ENCODE results near the gene ADAM12. TPM values are rescaled to one million over a fixed set of nuclear protein-coding genes. Genes with fewer than 3 reads are reported as not detected.

Gene ADAM12
- total RNA-seq, 1 experiment from 2014 or later: not detected

- intact Hi-C loops (cut with micrococcal nuclease): no loop called here
- TF ChIP-seq CBX3 (IDR thresholded peaks at IDR 0.05; ENCODE audit: low read depth): no peak
- TF ChIP-seq POLR2AphosphoS5 (IDR thresholded peaks at IDR 0.05; ENCODE audit: low read depth, low read length): no peak
- no peak for TF ChIP-seq ZFX (IDR thresholded peaks at IDR 0.05)
- no peak for TF ChIP-seq ZNF274 (IDR thresholded peaks at IDR 0.05; ENCODE audit: low read depth, low read length)
- TF ChIP-seq YY1 (IDR thresholded peaks at IDR 0.05; ENCODE audit: extremely low read depth, insufficient replicate concordance, low read depth, low read length): no peak
- no peaks in the 10 kb centered on the region for H3K4me1 ChIP-seq (ENCODE audit: control insufficient read depth in 1 of 2, insufficient read depth in 2 of 2, low read length in 2 of 2)
- H3K4me2 ChIP-seq (ENCODE audit: low read length): no peak overlapping the region
- ATAC-seq (no peak), DNase-seq (ENCODE audit: low read depth, low spot score) (no peak)
- ChIA-PET RAD21 (ENCODE audit: low non-redundant PET in 1 of 2, low total read pairs in 2 of 2, uncharacterized antibody in 2 of 2, unreplicated experiment in 2 of 2) (no interaction called here), CTCF (no interaction called here), POLR2A (no interaction called here)
- no peak overlapping the region for H3K27ac ChIP-seq (ENCODE audit: low read depth, low read length)
- H2AFZ ChIP-seq (ENCODE audit: low read depth, low read length, poor library complexity, severe bottlenecking): no peak overlapping the region
- H3K79me2 ChIP-seq (ENCODE audit: insufficient read depth, low read length): no peaks in the 10 kb centered on the region
- H3K4me3 ChIP-seq (replicated peaks in 1 of 2; ENCODE audit: low read depth in 1 of 2, low read length in 2 of 2): no peak overlapping the region
- H4K20me1 ChIP-seq (ENCODE audit: insufficient read depth): no peaks in the 10 kb centered on the region
- no peaks in the 10 kb centered on the region for H3K9me3 ChIP-seq (ENCODE audit: control insufficient read depth in 1 of 2, insufficient read depth in 1 of 2, low read depth in 1 of 2, low read length in 2 of 2)
- peaks cover 5% of the 10 kb centered on the region; the same call in 1 of the 2 replicates for H3K27me3 ChIP-seq (ENCODE audit: insufficient read depth, low read length)
- H3K9me2 ChIP-seq (ENCODE audit: insufficient read depth): no peaks in the 10 kb centered on the region
- no peaks in the 10 kb centered on the region for H3K36me3 ChIP-seq (ENCODE audit: control insufficient read depth in 1 of 2, insufficient read depth in 2 of 2, low read length in 2 of 2)
- no peak overlapping the region for H3K9ac ChIP-seq (ENCODE audit: low read length)
- no TSS peak for BruUV-seq (replicated peaks)
Observed at GRCh38 chr10:125991392-125991791, 396.9 kb downstream of the ADAM12 start.

DNA sequence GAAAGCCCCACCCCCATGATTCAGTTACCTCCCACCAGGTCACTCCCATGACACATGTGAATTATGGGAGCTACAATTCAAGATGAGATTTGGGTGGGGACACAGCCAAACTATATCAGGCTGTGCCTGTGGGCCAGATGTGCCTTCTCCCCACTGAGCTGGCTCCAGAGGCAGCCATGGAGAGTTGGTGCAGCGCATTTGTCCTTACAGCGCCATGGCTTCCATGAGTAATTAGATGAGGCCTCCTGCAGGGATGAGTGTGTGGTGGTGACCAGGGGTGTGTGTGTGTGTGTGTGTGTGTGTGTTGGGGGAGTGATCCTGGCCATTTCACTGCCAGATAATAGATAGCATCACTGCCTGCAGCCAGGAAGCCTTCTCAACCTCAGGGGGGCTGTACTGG is 397.3 kb downstream of the ADAM12 start:
- TF ChIP-seq SRF (IDR thresholded peaks at IDR 0.05; ENCODE audit: low read depth) (no peak), CBX3 (IDR thresholded peaks at IDR 0.05; ENCODE audit: low read depth) (no peak), ZNF274 (IDR thresholded peaks at IDR 0.05; ENCODE audit: low read depth, low read length) (no peak), EGR1 (IDR thresholded peaks at IDR 0.05; ENCODE audit: low read depth) (no peak), RAD21 (IDR thresholded peaks at IDR 0.05; ENCODE audit: low read depth) (no peak), ELF1 (IDR thresholded peaks at IDR 0.05; ENCODE audit: borderline replicate concordance, low read depth) (no peak), SP1 (IDR thresholded peaks at IDR 0.05; ENCODE audit: low read depth) (no peak), FOSL1 (IDR thresholded peaks at IDR 0.05; ENCODE audit: low read depth) (no peak), CTCF (IDR thresholded peaks at IDR 0.05 in 2 of 3, conservative IDR thresholded peaks at IDR 0.05 in 1 of 3; ENCODE audit: borderline replicate concordance in 1 of 3, insufficient read depth in 1 of 3, low read depth in 2 of 3, low read length in 2 of 3) (no peak), SIN3A (IDR thresholded peaks at IDR 0.05; ENCODE audit: low read depth) (no peak), EZH2 (IDR thresholded peaks at IDR 0.05) (no peak)
- no peak overlapping the region for H3K4me3 ChIP-seq (replicated peaks in 1 of 2; ENCODE audit: low read depth in 1 of 2, low read length in 2 of 2)
- no TSS peak for BruUV-seq (replicated peaks)
- no peak overlapping the region for H2AFZ ChIP-seq (ENCODE audit: low read depth, low read length, poor library complexity, severe bottlenecking)
- CTCF ChIA-PET: no interaction called here
- no peaks in the 10 kb centered on the region for H4K20me1 ChIP-seq (ENCODE audit: insufficient read depth)
- no peak overlapping the region for H3K27ac ChIP-seq (ENCODE audit: low read depth, low read length)
- no peaks in the 10 kb centered on the region for H3K36me3 ChIP-seq (ENCODE audit: control insufficient read depth in 1 of 2, insufficient read depth in 2 of 2, low read length in 2 of 2)
- no peaks in the 10 kb centered on the region for H3K4me1 ChIP-seq (ENCODE audit: control insufficient read depth in 1 of 2, insufficient read depth in 2 of 2, low read length in 2 of 2)
- H3K9me3 ChIP-seq (ENCODE audit: control insufficient read depth in 1 of 2, insufficient read depth in 1 of 2, low read depth in 1 of 2, low read length in 2 of 2): no peaks in the 10 kb centered on the region
- no peaks in the 10 kb centered on the region for H3K9me2 ChIP-seq (ENCODE audit: insufficient read depth)
- DNase-seq (ENCODE audit: low read depth, low spot score) (no peak), ATAC-seq (no peak)
- no peak overlapping the region for H3K9ac ChIP-seq (ENCODE audit: low read length)
- H3K27me3 ChIP-seq (ENCODE audit: insufficient read depth, low read length): peaks cover 8% of the 10 kb centered on the region; the same call in 1 of the 2 replicates
- no peak overlapping the region for H3K4me2 ChIP-seq (ENCODE audit: low read length)
- H3K79me2 ChIP-seq (ENCODE audit: insufficient read depth, low read length): no peaks in the 10 kb centered on the region
- POLR2A ChIA-PET: no interaction called here
- RAD21 ChIA-PET (ENCODE audit: low non-redundant PET in 1 of 2, low total read pairs in 2 of 2, uncharacterized antibody in 2 of 2, unreplicated experiment in 2 of 2): no interaction called here
- intact Hi-C loops (cut with micrococcal nuclease): no loop called here
